ENCODE results near the gene TEX22. TPM values are rescaled to one million over a fixed set of nuclear protein-coding genes. Genes with fewer than 3 reads are reported as not detected.

The TEX22 gene
- total RNA-seq, 1 experiment from 2014 or later = 0.87 TPM

DNA sequence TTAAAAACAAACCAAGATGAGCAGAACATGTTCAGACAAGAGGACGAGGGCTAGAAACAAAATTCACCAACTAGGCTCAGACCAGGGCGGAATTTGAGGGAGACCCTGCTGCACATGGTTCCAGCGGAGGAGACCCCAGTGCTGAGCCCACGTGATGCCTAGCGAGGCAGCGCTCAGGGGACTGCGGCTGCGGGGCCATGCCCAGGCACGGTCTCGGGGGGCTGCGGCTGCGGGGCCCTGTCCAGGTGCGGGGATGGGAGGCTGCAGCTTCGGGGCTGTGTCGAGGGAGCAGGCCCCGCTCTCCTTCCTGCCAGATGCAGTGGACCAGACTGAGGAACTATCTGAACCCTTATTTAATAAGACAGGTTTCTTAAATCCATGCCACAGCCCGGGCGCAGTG, 63.6 kb downstream of the TEX22 start (continued):
- TF ChIP-seq, protein P1, sequence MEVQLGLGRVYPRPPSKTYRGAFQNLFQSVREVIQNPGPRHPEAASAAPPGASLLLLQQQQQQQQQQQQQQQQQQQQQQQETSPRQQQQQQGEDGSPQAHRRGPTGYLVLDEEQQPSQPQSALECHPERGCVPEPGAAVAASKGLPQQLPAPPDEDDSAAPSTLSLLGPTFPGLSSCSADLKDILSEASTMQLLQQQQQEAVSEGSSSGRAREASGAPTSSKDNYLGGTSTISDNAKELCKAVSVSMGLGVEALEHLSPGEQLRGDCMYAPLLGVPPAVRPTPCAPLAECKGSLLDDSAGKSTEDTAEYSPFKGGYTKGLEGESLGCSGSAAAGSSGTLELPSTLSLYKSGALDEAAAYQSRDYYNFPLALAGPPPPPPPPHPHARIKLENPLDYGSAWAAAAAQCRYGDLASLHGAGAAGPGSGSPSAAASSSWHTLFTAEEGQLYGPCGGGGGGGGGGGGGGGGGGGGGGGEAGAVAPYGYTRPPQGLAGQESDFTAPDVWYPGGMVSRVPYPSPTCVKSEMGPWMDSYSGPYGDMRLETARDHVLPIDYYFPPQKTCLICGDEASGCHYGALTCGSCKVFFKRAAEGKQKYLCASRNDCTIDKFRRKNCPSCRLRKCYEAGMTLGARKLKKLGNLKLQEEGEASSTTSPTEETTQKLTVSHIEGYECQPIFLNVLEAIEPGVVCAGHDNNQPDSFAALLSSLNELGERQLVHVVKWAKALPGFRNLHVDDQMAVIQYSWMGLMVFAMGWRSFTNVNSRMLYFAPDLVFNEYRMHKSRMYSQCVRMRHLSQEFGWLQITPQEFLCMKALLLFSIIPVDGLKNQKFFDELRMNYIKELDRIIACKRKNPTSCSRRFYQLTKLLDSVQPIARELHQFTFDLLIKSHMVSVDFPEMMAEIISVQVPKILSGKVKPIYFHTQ (CRISPR knock-in tag; IDR thresholded peaks at IDR 0.05) = no peak

Other genes with a start within 250 kb of the TEX22 start
- gene JAG2, start 229.8 kb upstream of the TEX22 start, total RNA-seq (2021) = 10.6 to 12.2 TPM (median 11.8 TPM) in 3 replicates
- gene NUDT14, start 217.2 kb upstream of the TEX22 start, total RNA-seq (2021) = 35.4 to 56.2 TPM (median 51.3 TPM) in 3 replicates
- gene BTBD6, start 150.0 kb upstream of the TEX22 start, total RNA-seq (2021) = 7.8 to 10.0 TPM (median 8.3 TPM) in 3 replicates
- gene BRF1, start 97.5 kb upstream of the TEX22 start, total RNA-seq (2021) = 23.9 to 26.5 TPM (median 26.4 TPM) in 3 replicates
- 90.7 to 100 TPM (median 98.0 TPM) in 3 replicates for gene PACS2, start 83.8 kb upstream of the TEX22 start, total RNA-seq (2021)
- gene MTA1, start 21.3 kb downstream of the TEX22 start, total RNA-seq (2021) = 248 to 279 TPM (median 251 TPM) in 3 replicates
- gene CRIP2, start 76.3 kb downstream of the TEX22 start, total RNA-seq (2021) = 4.6 to 5.4 TPM (median 5.0 TPM) in 3 replicates
- 4.8 to 9.0 TPM (median 5.8 TPM) in 3 replicates for gene CRIP1, start 88.3 kb downstream of the TEX22 start, total RNA-seq (2021)
- gene TEDC1, start 92.7 kb downstream of the TEX22 start, total RNA-seq (2021) = 16.4 to 17.9 TPM (median 16.7 TPM) in 3 replicates
- 0.81 to 1.9 TPM (median 1.5 TPM) in 3 replicates for gene TMEM121, start 128.0 kb downstream of the TEX22 start, total RNA-seq (2021)

Measured in WTC11 (cell line).